ENCODE measurements around the gene GNB1. TPM values are rescaled to one million over a fixed set of nuclear protein-coding genes. Genes with fewer than 3 reads are reported as not detected.
A peak's percentile ranks its signal among the peaks of the same experiment; 100 is the strongest.
"Not testable (repeated sequence)": the region's sequence is repeated elsewhere in the genome, so short reads cannot be mapped to it uniquely, and the experiment has no call there.

The GNB1 gene
- polyA plus RNA-seq, 1 experiment, result 400 TPM

DNA sequence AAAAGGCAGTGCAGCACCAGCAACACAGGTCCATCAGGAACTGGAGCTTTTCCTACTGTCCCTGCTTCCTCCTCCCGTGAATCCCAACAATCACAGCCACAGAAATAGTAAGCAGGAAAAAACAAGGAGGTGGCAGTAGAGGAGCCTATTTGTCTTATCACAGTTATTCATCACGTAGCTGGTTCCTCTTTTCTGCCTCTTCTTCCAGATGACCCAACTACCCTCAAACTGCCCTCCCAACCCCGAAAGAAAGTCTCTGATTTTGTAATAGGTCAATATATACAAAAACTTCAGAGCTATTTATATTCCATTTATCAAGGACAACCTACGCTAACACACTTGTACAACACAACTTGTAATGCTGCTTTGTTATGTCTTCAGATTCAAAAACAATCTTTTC, 21.4 kb downstream of the GNB1 start:
- no peaks in the 10 kb centered on the region for H3K27me3 ChIP-seq (ENCODE audit: control insufficient read depth, insufficient read depth, low read length)
- DNase-seq (ENCODE audit: low read depth, low spot score), result no peak
- TF ChIP-seq, protein P1, sequence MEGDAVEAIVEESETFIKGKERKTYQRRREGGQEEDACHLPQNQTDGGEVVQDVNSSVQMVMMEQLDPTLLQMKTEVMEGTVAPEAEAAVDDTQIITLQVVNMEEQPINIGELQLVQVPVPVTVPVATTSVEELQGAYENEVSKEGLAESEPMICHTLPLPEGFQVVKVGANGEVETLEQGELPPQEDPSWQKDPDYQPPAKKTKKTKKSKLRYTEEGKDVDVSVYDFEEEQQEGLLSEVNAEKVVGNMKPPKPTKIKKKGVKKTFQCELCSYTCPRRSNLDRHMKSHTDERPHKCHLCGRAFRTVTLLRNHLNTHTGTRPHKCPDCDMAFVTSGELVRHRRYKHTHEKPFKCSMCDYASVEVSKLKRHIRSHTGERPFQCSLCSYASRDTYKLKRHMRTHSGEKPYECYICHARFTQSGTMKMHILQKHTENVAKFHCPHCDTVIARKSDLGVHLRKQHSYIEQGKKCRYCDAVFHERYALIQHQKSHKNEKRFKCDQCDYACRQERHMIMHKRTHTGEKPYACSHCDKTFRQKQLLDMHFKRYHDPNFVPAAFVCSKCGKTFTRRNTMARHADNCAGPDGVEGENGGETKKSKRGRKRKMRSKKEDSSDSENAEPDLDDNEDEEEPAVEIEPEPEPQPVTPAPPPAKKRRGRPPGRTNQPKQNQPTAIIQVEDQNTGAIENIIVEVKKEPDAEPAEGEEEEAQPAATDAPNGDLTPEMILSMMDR (IDR thresholded peaks at IDR 0.05; ENCODE audit: low read depth, low read length), result no peak
- POLR2A ChIA-PET, result interaction anchor here (0.6 kb wide), 1 partner anchor 21 kb away, joined by 5 read pairs; no protein-coding TSS in a partner anchor
- CTCF ChIA-PET, result interaction anchor here (1.5 kb wide), 1 partner anchor 37 kb away, joined by 4 read pairs; no protein-coding TSS in a partner anchor
- no peaks in the 10 kb centered on the region; the same call in 1 of the 2 replicates for H3K9me3 ChIP-seq (ENCODE audit: control insufficient read depth, insufficient read depth, low read length)
- H3K27ac ChIP-seq (ENCODE audit: low read depth, low read length), result peak overlapping the region; percentile 31
- H3K4me3 ChIP-seq (ENCODE audit: low read depth, low read length), result no peak overlapping the region

DNA sequence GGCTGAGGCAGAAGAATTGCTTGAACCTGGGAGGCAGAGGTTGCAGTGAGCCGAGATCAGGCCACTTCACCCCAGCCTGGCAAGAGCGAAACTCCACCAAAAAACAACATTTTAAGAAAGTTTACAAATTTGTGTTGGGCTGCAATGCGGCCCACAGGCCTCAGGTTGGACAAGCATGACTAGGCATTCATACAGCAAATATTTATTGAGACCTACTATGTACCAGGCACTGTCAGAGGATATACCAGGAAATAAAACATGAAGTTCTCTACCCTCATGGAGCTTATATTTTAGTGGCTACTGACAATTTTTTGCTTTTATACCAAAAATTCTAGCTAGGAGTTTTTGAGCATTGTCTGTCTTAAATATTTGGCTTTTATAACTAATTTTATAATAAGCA, 23.7 kb downstream of the GNB1 start:
- TF ChIP-seq, protein P1 (IDR thresholded peaks at IDR 0.05; ENCODE audit: low read depth, low read length), result no peak
- POLR2A ChIA-PET, result no interaction called here

DNA sequence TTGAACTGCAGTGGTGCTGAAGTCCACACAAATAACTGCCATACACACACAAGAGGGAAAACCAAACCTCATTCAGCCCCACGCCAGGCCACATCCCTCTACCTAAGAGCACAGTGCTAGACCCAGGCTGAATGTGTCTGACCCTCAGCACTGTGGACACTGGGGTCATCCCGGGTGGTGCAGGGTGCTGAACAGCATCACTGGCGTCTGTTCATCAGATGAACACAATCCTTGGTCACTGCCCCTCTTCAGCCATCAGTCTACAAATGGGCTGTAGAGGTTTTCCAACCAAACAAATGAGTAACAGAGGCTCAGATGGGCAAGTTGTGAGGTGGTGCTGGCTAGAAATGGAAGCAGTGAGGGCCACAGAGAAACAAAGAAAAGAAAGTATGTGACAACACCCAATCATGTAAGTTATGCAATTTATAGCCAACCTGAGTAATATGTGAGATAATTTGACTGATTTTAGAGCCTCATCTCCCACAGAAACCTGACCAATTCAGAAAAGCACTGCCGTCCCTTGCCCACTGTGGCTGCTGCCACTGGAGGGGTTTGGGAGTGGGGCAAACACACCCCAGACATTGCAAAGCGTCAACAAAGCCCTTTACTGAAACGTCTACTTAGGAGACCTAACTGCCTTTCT, 27.9 kb downstream of the GNB1 start:
- DNase-seq (ENCODE audit: low read depth, low spot score), result no peak

More for the DNA sequence above, 23.7 kb downstream of the GNB1 start:
- DNase-seq (ENCODE audit: low read depth, low spot score), result no peak
- CTCF ChIA-PET, result interaction anchor here (0.9 kb wide), 1 partner anchor 22 kb away, joined by 3 read pairs; no protein-coding TSS in a partner anchor
- H3K27ac ChIP-seq (ENCODE audit: low read depth, low read length), result no peak overlapping the region
- no peak overlapping the region for H3K4me3 ChIP-seq (ENCODE audit: low read depth, low read length)
- H3K9me3 ChIP-seq (ENCODE audit: control insufficient read depth, insufficient read depth, low read length), result no peaks in the 10 kb centered on the region; the same call in 1 of the 2 replicates
- no peaks in the 10 kb centered on the region for H3K27me3 ChIP-seq (ENCODE audit: control insufficient read depth, insufficient read depth, low read length)

DNA sequence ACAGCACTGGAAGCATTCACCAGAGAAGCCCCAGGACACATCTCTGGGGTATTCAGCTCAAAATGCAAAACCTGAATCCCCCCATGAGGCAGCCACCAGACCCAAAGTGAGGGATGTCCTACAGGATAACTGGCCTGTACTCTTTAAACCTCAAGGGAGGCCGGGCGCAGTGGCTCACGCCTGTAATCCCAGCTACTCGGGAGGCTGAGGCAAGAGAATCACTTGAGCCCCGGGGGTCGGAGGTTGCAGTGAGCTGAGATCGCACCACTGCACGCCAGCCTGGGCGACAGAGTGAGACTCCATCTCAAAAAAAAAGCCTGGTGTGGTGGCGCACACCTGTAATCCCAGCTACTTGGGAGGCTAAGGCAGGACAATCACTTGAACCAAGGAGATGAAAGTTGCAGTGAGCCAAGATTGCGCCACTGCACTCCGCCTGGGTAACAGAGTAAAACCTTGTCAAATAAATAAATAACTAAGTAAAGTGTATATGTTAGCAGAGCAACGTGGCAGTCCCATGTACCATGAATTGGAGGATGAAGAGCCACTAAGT, 29.1 kb downstream of the GNB1 start:
- CTCF ChIA-PET, result interaction anchor here (0.9 kb wide), 1 partner anchor 44 kb away, joined by 4 read pairs; no protein-coding TSS in a partner anchor
- H3K27ac ChIP-seq (ENCODE audit: low read depth, low read length); H3K4me3 ChIP-seq (ENCODE audit: low read depth, low read length); H3K9me3 ChIP-seq (ENCODE audit: control insufficient read depth, insufficient read depth, low read length); H3K27me3 ChIP-seq (ENCODE audit: control insufficient read depth, insufficient read depth, low read length); DNase-seq (ENCODE audit: low read depth, low spot score); POLR2A ChIA-PET: not testable (repeated sequence)

More for the DNA sequence above, 27.9 kb downstream of the GNB1 start:
- Histone ChIP-seq H3K9me3 (ENCODE audit: control insufficient read depth, insufficient read depth, low read length) (no peaks in the 10 kb centered on the region; the same call in 1 of the 2 replicates), H3K27ac (ENCODE audit: low read depth, low read length) (no peak overlapping the region), H3K4me3 (ENCODE audit: low read depth, low read length) (no peak overlapping the region), H3K27me3 (ENCODE audit: control insufficient read depth, insufficient read depth, low read length) (no peaks in the 10 kb centered on the region)
- ChIA-PET POLR2A (no interaction called here), CTCF (no interaction called here)
- TF ChIP-seq, protein P1 (IDR thresholded peaks at IDR 0.05; ENCODE audit: low read depth, low read length), result no peak

DNA sequence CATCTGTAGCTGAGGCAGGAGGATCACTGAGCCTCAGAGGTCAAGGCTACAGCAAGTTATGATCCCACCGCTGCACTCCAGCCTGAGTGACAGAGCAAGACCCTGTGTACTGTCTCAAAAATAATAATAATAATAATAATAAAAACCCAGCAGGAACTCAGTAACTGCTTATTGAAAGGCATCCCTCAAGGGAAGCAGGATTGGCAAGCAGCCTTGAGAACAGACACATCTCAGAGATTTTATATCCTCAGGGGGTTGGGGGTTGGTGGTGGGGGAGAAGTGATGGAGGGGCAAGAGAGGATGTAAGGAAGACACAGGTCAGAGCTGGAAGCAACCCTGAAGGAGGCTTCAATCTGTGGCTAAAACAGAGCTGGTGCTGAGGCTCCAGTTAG, 29.6 kb downstream of the GNB1 start:
- POLR2A ChIA-PET, result interaction anchor here (0.7 kb wide), 1 partner anchor 27 kb away, joined by 4 read pairs; no protein-coding TSS in a partner anchor
- no peaks in the 10 kb centered on the region; the same call in 1 of the 2 replicates for H3K9me3 ChIP-seq (ENCODE audit: control insufficient read depth, insufficient read depth, low read length)
- H3K27ac ChIP-seq (ENCODE audit: low read depth, low read length), result no peak overlapping the region
- H3K4me3 ChIP-seq (ENCODE audit: low read depth, low read length), result no peak overlapping the region
- CTCF ChIA-PET, result interaction anchor here (0.9 kb wide), 1 partner anchor 45 kb away, joined by 4 read pairs; no protein-coding TSS in a partner anchor
- H3K27me3 ChIP-seq (ENCODE audit: control insufficient read depth, insufficient read depth, low read length), result no peaks in the 10 kb centered on the region
- no peak for DNase-seq (ENCODE audit: low read depth, low spot score)
- TF ChIP-seq, protein P1 (IDR thresholded peaks at IDR 0.05; ENCODE audit: low read depth, low read length), result no peak

DNA sequence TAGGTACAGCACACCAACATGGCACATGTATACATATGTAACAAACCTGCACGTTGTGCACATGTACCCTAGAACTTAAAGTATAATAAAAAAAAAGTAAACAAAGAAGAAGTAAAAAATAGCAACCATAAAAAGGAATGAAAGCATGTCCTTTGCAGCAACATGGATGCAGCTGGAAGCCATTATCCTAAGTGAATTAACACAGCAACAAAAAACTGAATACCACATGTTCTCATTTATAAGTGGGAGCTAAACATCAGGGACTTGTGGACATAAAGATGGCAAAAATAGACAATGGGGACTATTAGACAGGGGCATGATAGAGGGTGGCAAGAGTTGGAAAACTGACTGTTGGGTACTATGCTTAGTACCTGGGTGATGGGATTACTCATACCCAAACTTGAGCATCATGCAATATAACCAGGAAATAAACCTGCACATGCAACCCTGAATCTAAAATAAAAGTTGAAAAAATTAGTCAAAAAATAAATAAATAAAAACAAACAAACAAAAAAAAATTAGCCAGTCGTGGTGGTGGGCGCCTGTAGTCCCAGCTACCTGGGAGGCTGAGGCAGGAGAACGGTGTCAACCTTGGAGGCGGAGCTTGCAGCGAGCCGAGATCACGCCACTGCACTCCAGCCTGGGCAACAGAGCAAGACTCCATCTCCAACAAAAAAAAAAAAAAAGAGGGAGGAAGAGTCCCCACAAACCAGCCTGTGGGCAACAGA, 30.8 kb downstream of the GNB1 start:
- DNase-seq (ENCODE audit: low read depth, low spot score); POLR2A ChIA-PET; H3K9me3 ChIP-seq (ENCODE audit: control insufficient read depth, insufficient read depth, low read length); CTCF ChIA-PET; H3K27ac ChIP-seq (ENCODE audit: low read depth, low read length); H3K27me3 ChIP-seq (ENCODE audit: control insufficient read depth, insufficient read depth, low read length); H3K4me3 ChIP-seq (ENCODE audit: low read depth, low read length): not testable (repeated sequence)

Measured in AG04450 (cell line).